Suppressor macrophage treated with lipopolysaccharide for 4 hours (primary cell): Measurements from ENCODE around the gene APPBP2.
"Not testable (repeated sequence)": the region's sequence is repeated elsewhere in the genome, so short reads cannot be mapped to it uniquely, and the experiment has no call there.

Experiments
- DNase-seq: peaks from one replicate; pipeline ENCODE4 v3.0.0-alpha.2; 2020

The APPBP2 gene, protein sequence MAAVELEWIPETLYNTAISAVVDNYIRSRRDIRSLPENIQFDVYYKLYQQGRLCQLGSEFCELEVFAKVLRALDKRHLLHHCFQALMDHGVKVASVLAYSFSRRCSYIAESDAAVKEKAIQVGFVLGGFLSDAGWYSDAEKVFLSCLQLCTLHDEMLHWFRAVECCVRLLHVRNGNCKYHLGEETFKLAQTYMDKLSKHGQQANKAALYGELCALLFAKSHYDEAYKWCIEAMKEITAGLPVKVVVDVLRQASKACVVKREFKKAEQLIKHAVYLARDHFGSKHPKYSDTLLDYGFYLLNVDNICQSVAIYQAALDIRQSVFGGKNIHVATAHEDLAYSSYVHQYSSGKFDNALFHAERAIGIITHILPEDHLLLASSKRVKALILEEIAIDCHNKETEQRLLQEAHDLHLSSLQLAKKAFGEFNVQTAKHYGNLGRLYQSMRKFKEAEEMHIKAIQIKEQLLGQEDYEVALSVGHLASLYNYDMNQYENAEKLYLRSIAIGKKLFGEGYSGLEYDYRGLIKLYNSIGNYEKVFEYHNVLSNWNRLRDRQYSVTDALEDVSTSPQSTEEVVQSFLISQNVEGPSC

DNA sequence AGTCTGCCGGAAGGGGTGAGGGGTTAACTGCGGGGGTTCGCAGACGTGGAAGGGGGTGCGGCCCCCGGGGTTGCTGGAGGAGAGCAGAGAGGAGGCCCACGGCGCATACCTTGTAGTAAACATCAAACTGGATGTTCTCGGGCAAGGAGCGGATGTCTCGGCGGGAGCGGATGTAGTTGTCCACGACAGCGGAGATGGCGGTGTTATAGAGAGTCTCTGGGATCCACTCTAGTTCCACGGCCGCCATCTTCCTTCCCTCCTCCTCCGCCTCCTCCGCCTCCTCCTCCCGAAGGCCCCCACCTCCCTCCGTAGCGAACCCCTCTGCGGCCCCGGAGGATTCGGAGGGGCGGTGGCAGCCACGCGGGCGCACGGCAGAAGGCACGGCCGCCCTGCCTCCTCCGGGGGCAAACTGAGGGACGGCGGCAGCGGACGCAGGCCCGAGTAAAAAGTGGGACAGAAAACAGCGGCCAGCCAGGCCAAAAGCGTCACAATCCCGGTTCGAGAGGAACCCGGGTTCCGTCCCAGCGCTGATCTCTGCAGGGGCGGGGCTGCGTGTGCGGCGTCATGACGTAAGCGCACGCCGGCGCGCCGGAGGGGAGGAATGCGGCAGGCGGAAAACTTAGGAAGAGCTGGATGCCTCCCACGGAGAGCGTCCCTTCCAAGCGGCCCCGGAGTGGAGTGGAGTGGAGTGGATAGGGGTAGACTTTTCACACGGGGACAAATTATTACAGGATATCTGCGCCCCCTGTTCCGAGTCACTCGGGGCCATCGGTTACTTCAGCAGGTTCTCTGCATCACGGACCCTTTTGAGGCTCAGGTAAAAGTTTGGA is at the start of gene APPBP2:
Gene APPBP2, minus strand, starts transcription at position 558 of the 830 bp plus-strand sequence. Its CDS starts 311 bp downstream, at position 247.
- DNase-seq, result peak; percentile 92

DNA sequence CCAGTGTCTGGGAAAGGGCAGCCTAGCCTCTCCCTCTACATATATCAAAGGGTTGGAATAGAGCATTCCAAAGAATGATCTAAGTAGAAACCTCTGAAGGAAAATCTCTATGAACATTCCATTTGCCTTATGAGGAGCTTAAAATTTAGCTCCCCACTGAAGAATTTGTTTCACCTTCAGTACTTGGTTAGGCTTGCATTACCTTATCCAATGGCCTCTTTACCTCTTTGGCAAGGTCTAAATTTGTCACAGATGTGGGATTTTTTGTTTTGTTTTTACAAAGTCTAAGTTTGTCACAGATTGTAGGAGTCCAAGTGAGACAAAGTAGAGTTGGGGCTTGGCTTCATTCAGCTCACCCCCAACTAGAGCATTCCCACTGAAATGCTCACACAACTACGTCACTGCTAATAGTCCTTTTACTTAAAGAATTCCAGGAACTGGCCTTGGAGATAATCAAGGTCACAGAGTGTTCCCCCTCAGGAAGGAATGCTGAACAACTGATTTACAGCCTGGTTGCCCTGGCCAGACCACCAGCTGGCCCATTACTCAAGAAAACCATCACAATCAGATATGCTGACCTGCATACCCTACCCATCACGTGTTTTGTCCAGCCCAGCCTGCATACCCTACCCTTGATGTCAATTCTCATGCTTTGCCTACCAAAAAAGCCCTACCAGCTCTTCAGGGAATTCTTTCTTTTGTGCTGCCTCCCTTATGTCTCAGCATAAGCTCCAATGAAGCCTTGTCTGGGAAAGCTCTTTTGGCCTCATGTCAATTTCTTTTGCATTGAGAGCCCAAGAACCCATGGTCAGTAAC is 47.4 kb upstream of the APPBP2 start:
- no peak for DNase-seq

DNA sequence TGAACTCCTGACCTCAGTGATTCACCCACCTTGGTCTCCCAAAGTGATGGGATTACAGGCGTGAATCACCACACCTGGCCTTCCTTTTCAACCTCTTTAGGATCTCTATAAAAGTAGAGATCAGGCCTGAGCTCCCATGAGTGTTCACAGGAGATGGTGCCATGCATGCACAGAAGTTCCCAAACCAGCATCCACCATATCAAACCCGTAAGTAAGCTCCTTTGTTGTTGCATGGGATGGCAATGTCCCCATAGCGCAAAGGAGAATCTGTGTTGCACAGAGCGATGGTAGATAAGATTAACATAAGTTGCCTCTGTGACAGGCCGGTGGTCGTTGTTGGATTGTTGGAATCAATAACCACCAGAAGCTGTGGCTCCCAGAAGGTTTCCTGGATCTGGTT is 39.2 kb upstream of the APPBP2 start:
- no peak for DNase-seq

DNA sequence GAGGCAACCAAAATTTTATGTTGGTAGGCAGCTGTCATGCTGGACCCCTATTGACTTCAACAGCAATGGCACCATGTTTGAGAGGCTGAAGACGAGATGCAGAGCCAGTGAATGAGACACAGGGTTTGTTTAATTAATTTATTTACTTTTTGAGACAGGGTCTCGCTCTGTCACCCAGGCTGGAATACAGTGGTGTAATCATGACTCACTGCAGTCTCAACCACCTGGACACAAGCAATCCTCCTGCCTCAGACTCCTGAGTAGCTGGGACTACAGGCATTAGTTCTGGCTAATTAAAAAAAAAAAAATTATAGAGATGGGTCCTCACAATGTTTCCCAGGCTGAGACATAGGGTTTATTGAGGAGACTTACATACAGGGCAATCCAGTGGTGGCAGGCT is 37.7 kb upstream of the APPBP2 start:
- DNase-seq, result no peak

DNA sequence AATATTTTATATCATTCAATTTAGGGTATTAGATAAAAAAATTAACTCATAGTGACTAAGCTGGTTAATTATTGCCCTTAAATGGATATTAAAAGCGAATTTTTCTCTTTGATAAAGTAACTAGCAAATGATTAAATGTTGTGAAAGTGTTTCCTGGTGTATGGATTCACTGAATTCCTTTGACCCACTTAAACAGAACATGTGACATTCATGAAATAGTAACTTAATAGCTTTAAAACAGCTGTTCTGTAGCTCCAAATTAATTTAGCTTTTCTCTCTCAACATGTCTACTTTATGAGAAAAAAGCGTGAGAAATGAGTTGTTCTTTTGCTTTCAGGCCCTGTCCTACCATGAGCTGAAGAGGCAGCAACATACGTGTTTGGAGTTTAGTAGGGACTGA is 36.4 kb upstream of the APPBP2 start:
- no peak for DNase-seq

DNA sequence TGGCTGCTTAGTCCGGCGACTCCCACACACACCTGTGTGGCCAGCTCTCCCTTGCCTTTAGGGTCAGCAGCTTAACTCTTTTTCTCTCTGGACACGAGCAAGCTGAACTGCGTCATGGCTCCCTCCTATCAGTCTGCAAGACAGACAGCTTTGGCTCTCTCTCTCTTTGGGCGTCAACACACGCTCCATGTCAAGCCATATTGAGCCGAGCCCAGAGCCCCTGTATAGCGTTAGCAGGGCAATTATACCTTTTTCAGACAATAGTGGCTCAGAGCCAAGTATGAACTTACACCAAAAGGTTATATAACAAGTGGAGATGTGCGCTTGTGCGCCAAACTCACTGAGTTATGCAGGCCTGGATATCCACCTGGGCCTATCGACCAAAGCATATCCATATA is 34.8 kb upstream of the APPBP2 start:
- DNase-seq, result no peak

DNA sequence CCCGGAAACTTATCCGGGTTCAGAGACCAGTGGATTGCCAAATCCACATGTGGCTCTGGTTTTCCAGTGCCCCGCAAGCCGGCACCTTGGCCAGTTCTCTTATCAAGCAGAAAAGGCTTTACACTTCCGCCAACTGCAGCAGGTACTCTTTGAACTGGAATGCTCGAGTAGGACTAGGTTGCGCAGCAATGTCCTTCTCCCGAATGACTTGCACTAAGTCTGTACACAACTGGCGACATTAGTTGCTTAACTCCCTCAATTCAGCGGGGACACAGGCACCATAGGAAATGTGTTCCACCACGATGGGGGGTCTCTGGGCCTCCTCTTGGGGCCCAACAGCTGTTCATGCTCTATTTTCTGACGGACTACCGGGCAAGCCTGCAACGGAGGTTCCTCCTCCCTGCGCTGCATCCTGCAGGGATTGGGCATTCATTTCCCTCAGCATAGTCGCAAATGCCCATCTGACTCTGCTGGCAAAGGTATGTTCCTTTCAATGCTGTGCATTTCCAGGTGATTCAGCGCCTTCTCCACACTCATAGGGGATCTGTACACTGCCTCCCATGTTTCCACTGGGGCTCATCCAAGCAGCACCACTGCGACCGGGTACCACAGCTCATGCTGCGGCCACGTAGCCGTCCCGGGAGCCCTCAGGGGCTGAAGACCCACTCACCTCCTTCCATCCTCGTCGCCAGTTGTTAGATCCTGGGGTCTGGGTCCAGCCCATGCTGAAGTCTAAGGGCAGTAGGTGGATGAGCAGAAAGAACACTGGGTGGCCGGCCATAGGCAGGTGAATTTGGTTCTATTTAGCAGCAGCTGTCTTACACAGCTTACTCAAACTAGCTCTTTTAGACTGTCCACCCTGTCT is 34.2 kb upstream of the APPBP2 start:
- DNase-seq, result no peak

DNA sequence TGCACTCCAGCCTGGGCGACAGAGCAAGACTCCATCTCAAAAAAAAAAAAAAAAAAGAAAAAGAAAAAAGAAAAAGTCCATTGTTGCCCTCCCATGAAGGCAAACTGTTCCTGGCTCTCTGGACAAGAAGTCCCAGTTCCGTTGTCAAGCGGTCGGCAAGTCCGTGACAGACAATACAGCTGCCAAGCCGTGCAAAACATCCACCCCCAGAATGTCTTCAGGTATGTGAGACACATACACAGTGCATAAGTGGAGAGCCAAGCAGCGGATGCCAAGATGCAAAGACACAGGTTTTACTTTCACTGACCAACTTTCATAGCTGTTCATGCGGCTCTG is 33.6 kb upstream of the APPBP2 start:
- DNase-seq, result no peak

DNA sequence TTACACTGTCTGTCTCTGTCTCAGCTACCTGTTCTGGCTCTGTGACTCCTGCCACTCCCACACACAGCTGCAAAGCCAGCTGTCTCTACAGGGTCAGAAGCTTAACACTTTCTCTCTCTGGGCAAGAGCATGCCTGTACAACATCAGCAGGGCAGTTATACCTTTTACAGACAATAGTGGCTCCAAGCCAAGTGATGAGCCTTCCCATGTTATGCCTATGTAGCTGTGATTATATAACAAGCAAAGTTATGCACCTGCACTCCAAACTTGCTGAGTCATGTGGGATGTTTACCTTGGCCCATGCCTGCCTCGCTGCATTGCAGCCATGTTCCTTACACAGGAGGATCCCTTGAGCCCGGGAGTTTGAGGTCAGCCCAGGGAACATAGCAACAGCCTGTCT is 31.8 kb upstream of the APPBP2 start:
- DNase-seq, result no peak

DNA sequence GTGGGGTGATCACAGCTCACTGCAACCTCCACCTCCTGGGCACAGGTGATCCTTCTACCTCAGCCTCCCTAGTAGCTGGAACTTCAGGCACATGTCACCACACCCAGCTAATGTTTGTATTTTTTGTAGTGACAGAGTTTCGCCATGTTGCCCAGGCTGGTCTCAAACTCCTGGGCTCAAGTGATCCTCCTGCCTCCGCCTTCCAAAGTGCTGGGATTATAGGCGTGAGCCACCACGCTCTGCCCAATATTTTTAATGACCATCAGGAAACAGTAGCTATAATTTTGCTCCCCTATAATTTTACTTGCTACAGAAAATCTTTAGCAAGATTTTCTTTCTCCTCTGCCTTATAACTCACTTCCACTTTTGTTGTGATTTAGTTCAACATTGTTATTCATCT is 29.7 kb upstream of the APPBP2 start:
- DNase-seq, result no peak

DNA sequence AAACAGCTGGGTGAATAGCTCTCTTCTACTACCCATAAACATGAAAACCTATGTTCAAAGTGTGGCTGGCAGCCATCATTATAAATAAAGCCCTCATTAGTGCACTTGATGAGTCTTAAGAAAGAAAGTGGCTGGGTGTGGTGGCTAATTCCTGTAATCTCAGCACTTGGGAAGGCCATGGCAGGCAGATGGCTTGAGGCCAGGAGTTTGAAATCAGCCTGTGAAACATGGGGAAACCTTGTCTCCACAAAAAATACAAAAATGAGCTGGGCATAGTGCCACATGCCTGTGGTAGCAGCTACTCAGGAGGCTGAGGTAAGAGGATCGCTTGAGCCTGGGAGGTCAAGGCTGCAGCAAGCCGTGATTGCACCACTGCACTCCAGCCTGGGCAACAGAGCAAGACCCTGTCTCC is 28.3 kb upstream of the APPBP2 start:
- DNase-seq, result no peak

DNA sequence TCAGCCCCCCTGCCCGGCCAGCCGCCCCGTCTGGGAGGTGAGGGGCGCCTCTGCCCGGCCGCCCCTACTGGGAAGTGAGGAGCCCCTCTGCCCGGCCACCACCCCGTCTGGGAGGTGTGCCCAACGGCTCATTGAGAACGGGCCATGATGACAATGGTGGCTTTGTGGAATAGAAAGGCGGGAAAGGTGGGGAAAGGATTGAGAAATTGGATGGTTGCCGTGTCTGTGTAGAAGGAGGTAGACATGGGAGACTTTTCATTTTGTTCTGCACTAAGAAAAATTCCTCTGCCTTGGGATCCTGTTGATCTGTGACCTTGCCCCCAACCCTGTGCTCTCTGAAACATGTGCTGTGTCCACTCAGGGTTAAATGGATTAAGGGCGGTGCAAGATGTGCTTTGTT is 26.2 kb upstream of the APPBP2 start:
- DNase-seq, result not testable (repeated sequence)

DNA sequence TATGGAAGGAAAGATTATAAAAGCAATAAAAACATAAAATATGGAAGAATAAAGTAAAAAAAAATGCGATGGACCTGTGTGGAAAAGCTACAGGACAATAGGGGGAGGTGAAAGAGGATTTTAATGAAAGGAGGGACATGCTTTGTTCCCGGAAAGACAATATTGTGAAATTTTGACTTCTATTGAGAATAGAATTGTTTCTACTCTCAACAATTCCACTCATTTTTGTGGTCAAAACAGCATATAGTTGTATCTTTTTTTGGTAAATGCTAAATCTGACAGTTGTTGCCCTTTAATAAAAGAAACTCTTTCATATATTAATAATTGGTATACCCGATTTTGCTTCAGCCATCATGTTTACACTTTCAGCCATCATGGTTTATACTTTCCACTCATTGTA is 22.9 kb upstream of the APPBP2 start:
- no peak for DNase-seq

DNA sequence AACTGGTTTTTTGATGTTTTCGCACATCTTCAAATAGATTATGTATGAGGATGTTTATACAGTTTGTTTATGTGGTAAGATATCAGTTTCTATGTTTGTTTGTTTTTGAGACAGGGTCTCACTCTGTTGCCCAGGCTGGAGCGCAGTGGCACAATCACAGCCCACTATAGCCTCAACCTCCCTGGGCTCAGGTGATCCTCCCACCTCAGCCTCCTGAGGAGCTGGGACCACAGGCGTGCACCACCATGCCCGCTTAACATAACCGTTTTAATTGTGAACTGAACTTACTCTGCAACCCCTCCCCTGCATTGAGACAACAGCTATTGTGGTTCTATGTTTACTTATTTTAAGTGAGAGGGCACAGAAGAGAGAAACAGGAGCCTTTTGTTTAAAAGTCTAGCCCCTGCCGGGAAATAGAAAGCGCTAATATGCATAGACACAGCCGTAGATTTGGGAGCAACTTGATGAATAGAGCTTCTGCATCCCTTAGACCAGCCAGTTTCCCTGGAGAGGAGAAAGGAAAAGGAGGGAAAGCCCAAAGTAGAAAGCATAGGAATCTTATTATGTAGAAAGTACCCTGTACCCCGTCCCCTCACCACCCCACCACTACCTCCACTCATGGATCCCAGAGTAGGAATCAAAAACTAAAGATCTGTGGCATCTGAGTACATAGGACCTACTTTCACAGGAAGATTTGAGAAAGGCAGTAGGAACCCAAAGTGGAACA is 19.6 kb upstream of the APPBP2 start:
- DNase-seq, result no peak

DNA sequence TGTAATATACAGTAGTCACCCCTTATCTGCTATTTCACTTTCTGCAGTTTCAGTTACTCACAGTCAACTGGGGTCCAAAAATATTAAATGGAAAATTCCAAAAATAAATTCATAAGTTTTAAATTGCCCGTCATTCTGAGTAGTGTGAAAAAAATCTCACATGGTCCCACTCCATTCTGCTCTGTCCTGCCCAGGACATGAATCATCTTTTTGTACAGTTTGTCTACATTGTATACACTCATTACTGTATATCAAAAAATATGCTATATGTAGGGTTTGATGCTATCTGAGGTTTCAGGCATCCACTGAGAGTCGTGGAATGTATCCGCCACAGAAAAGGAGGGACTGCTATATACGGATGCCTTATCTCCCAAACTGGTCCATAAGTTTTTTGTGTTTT is 16.0 kb upstream of the APPBP2 start:
- DNase-seq, result no peak

DNA sequence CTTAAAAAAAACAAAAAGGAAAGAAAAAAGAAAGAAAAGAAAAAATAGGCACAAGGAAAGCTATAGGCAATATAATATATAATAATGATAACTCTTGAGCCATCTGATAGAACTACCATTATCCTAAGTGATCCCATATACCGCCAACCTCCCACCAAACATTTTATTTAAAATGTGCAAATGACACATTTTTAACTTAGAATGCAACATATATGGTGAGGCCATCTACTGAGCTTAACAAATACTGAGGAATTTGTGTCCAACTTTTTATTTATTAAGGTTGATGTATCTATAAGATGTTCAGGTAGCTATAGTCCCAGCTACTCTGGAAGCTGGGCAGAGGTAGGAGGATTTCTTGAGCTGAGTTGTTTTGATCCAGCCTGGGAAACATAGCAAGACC is 14.4 kb upstream of the APPBP2 start:
- DNase-seq, result no peak

DNA sequence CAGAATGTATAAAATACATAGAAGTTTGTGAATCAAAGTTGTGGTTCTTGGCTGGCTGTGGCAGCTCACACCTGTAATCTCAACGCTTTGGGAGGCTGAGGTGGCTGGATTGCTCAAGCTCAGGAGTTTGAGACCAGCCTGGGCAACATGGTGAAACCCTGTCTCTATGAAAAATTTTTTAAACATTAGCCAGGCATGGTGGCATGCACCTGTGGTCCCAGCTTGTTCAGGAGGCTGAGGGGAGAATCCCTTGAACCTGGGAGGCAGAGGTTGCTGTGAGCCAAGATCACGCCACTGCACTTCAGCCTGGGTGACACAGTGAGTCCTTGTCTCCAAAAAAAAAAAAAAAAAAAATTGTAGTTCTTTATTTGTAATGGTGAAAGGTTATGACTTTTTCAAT is 13.8 kb upstream of the APPBP2 start:
- no peak for DNase-seq

DNA sequence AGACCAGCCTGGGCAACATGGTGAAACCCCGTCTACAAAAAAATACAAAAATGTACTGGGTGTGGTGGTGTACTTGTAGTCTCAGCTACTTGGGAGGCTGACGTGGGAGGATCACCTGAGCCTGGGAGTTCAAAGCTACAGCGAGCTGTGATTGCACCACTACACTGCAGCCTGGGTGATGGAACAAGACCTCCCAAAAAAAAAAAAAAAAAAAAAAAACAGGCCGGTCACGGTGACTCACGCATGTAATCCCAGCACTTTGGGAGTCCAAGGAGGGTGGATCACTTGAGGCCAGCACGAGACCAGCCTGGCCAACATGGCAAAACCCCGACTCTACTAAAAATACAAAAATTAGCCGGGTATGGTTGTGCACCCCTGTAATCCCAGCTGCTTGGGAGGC is 12.7 kb upstream of the APPBP2 start:
- no peak for DNase-seq

DNA sequence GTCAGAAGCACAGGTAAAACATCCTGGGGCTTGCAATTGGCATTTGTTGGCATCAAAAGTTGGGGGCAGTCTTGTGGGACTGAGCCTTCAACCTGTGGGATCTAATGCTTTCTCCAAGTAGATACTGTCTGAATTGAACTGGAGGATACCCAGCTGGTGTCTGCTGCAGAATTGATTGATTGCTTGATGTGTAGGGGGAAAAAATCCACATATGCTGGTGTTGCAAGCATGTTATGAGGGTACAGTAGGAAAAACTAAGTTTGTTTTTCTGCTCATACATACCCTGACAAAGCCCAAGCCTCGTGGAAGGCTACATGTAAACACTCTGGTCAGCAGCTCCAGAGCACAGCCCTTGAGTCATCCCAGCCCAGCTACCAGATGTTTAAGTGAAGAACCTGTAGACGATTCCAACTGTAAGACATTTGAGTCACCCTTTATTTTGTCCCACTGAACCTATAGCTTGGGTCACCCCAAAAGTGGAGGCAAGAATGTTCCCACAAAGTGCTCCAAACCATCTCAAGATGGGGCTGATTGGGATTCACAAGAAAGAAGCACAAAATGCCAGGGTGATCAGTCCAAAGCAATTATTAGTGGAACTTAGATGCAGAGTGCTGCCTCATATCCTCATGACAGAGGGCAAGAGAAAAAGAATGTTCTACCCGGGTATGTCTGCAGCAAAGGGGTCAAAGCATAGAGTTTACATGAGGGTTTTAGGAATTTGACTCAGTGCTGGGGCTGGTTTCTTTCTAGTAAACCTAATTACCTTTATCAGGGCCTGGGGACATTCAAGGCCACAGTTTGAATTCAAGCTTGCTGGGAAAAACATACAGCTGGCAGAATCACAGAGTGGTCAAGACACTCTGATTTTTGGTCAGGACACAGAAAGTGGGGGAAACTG is 9.6 kb upstream of the APPBP2 start:
- no peak for DNase-seq

DNA sequence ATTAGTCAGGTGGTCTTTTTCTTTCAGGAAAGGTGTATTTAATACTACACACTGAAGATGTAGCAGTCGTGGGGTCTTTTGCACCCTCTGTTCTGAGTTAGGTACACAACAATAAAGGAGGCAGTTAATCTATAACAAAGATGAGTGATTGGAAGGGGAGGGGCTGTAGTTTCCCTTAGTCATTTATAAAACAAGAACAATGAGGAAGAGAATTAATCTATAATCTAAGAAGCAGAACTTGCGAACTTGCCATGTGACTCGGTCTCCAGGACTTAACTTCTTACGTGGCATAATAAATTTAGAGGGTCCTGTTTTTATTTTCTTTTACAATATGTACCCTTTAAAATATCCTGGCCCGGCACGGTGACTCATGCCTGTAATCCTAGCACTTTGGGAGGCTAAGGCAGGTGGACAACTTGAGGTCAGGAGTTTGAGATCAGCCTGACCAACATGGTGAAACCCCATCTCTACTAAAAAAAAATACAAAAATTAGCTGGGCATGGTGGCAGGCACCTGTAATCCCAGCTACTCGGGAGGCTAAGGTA is 8.6 kb upstream of the APPBP2 start:
- DNase-seq, result no peak
